ENCODE results near the gene SMCO4.
"Not testable (repeated sequence)": the region's sequence is repeated elsewhere in the genome, so short reads cannot be mapped to it uniquely, and the experiment has no call there.

The SMCO4 gene

DNA sequence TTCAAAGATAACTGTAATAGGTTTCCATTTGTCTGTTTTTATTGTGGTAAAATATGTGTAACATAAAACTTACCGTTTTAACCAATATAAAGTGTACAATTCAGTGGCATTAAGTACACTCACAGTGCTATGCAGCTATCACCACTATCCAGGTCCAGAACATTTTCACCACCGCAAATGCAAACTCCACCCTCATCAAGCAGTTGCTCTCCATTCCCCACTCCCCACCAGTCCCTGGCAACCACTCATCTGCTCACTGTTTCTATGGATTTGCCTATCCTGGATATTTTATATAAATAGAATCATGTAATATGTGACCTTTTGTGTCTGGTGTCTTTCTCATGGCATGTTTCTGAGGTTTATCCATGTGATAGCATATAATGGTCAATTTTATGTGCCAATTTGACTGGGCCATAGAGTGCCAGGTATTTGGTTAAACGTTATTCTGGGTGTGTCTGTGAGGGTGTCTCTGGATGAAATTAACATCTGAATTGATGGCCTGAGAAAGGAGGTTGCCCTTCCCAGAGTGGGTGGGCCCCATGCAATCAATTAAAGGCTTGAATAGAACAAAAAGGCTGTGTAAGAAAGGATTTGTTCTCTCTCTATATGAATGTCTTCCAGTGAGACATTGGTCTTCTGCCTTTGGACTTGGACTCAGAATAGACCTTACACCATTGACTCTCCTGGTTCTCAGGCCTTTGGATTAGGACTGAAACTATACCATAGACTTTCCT lies 17.2 kb upstream of the SMCO4 start:
- in situ Hi-C loops (cut with MboI; ENCODE audit: low sequenced_read_pairs): no loop called here

DNA sequence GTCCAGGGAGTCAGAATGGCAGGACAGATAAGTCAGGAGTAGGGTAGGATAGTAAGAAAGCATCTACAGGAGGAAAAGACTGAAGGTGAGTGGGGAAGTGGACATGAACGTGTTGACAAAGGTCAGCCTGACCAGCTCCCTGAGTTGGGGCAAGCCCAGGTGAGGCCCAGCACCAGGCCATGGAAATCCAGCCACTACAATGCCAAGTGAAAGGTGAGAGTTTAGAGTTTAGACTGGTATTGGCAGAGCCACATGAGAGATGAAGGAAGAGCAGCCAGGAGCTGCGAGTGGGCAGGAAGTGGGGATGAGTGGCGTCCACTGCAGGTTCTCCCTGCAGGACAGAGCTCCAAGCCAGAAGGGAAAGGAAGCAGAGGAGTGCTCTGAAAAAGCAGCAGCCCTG lies 16.5 kb upstream of the SMCO4 start:
- in situ Hi-C loops (cut with MboI; ENCODE audit: low sequenced_read_pairs): no loop called here

DNA sequence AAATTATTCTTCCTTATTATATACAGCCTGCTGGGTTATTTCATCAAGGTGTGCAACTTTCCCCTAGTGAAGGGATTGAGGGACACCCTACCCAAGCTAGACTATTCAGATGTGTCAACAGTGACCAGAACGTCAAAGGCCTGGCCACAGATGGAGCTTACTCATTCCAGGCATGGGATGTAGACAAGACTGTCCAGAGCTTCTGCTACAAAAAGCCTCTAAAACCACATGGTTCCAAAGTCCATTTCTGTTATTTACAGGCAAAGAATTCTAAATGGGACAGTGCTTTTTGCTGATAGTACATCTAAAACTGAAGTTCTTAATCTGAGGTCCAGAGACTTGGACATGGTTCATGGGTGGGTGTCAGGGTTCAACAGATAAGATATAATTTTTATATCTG lies 9.7 kb upstream of the SMCO4 start:
- in situ Hi-C loops (cut with MboI; ENCODE audit: low sequenced_read_pairs): no loop called here

DNA sequence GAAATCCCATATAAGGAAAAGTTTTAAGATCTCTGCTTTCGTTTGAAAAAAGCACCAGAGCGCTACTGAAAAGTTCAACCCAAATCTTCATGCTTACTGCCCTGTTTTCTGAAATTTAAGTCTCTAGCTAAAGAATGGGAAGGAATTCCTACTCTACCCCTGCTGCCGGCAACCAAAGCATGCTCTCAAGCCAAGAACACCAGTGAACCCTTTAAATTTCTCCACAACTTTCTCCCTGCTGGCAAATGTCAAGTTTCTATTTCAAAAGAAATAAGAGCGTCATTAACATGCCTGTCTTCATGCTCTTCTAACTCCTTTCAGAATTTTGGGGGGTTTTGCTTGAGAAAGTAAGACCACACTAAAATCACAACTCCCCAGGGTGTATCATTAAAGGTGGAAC lies 6.8 kb upstream of the SMCO4 start:
- in situ Hi-C loops (cut with MboI; ENCODE audit: low sequenced_read_pairs): no loop called here

DNA sequence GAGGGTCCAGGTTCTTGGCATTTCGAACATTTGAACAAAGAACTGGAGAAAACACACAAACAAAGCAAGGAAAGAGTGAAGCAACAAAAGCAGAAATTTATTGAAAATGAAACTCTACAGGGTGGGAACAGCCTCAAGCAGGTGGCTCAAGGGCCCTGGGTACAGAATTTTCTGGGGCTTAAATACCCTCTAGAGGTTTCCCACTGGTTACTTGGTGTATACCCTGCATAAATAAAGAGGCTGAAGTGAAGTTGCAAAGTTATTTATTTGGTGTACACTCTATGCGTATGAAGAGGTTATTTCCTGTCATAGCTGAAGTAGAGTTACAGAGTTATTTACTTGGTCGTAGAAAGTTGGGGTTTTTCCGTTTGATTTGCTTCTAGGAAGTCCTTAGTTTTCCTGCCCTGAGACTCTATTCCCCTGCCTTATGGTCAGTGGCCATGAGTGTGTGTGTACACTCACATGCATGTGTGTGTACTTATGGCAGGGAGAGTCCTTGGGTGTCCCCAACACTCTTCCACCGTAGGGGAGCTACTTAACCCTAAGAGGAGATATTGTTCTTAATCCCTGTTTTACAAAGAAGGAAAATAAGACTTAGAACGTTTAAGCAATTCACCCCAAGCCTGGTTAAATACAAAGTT lies 5.6 kb upstream of the SMCO4 start:
- in situ Hi-C loops (cut with MboI; ENCODE audit: low sequenced_read_pairs): no loop called here

DNA sequence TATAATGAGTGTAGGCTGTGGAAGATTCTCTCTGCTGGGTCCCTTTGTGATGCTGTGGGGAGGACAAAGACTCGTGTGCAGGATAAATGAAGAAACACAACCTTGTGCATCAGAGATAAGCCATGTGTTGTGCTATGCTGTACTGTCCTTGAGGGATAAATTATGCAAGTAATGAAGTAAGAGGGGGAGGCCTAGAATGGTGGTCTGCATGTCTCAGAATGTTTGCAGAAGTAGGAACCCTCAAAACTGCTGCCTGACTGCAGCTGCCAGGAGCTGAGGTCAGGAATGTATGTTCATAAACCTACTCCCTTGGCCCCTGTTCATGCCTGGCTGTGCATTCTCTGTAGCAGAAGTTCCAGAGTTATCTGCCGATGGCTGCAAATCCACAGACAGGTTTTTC lies 4.6 kb upstream of the SMCO4 start:
- in situ Hi-C loops (cut with MboI; ENCODE audit: low sequenced_read_pairs): no loop called here

DNA sequence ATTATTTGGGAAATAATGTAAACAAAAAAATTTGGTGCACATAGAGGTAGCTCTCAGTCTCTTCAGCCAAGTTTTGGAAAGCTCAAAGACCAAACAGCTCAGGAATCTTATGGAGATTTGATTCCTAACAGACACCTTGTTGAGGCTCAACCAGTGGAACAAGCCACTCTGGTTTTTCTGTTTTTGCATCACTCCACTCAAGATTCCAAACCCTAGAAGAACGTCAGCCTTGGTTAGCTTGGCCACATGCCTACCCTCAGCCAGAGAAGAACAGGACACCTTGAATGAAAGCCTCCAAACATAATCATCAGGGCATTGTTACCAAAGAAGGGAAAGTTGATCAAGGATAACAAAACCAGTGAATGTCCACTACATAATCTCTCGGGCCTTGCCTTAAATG lies 3.8 kb upstream of the SMCO4 start:
- in situ Hi-C loops (cut with MboI; ENCODE audit: low sequenced_read_pairs): no loop called here

DNA sequence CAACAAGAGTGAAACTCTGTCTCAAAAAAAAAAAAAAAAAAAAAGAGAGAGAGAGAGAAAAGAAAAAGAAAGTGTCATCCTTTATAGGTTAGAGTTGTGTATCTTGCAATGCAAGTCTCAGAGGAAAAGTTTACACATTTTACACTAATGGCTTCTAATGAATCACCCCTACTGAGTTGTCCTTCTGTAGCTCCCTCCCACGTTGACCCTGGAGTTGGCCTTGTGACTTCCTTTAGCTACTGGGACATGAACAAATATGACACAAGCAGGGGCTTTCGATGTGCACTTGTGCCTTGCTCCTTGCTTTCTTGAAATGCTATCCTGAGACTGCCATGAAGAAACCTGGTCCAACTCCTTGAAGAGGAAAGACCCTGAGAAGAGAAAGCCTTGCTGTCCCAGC lies 2.4 kb upstream of the SMCO4 start:
- in situ Hi-C loops (cut with MboI; ENCODE audit: low sequenced_read_pairs): no loop called here

DNA sequence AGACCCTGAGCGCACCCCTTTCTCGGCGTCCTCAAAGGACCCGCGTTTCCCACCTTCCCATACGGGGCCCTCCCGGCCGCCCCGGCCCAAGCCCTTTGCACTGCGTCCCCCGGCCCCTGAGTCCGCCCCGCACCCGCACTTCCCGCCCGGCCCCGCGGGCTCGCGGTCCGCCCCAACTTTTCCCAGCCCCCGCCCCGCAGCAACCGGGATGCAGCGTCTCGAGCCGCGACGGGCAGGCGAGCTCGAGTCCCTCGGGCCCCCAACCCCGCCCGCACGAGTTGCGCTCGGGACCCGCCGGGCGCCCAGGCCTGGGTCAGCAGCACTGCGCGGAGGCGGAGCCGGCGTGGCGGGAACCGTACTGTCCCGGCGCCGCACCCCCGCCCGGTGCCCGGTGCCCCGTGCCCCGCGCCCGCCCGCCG lies 371 bp downstream of the SMCO4 start:
- in situ Hi-C loops (cut with MboI; ENCODE audit: low sequenced_read_pairs): no loop called here

DNA sequence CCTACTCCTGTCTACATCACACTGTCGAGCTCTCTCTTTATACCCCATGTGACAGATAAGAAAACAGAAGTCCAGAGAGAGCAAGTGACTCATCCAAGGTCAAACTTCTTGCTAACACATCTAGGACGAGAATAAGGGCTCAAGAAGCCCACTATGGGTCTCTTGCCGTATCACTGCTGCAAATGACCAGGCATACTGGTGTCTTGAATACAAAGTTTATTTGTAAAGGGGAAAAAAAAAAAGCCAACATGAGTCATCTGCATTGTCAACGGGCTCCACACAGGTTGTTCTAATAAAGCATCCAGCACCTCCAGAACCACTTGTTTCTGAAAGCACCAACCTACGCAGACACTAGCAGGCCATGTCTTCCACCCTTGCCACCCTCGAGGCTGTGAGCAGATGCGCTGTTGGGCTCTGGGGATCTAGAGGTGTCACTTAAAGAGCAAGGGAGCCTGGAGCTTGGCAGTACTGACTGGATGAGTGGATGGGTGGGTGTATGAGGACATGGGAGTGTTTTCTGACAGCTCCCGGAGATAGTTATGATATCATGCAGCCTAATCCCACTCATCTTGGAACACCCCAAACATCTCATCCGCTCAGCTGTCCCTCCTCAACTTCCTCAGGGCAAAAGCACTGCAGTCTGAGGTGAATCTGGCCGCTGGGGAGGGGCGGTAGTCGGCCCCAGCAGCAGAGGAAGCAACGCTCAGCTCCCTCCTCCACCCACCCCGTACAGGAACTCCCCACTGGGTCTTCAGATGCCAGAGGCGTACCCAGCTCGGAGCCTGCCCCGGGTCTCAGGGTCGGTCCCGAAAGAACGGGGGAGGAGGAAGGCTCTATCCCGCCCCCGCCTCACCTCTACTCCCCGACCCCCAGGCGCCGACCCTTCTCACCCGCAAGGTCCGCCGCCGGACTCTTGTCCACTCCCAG lies 1.0 kb downstream of the SMCO4 start:
- in situ Hi-C loops (cut with MboI; ENCODE audit: low sequenced_read_pairs): no loop called here

DNA sequence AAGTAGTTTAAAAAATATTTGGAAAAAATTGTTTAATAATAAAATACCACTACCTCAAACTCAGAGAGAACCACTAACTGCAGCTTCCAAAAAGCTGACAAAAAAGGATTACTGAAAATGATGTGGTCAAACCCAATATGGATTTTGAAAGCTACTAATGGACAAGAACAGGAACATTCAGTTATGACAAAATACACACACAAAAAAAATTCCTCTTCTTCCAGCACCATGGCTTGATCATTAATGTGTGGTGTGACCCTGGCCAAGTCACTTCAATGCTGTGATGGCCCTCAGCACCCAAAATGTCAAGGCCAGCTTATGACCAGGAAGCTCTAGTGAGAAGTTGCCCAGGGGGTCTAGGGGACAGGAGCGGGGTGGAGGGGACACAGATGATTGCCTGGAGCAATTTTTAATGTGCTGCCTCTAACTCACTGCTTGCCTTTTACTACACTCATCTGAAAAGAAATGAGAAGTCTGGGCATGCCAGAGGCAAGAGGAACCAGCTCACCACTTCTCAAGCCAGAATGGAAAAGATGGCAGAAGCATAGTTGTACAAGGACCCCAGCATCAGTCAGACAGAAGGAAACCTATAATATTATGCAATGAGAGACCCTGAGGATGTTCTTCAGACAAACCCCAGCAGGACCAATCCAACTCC lies 2.2 kb downstream of the SMCO4 start:
- in situ Hi-C loops (cut with MboI; ENCODE audit: low sequenced_read_pairs): no loop called here

DNA sequence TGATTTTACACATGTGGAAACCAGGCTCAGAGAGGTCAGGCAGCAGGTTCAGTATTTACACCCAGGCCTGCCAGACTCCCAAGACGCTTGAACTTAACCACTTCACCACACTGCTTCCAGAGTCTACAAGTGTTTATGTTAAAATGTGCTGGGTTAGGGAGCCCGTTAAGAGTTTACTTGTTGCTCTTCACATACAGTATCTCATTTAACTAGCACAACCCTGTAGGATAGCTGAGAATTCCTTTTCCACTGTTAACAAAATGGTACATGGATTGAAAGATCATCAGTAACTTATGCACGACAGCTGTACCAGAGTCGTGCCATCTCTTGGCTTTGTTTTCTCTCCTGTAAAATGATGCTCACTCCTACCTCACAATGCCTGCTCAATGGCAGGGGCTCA lies 2.9 kb downstream of the SMCO4 start:
- in situ Hi-C loops (cut with MboI; ENCODE audit: low sequenced_read_pairs): no loop called here

DNA sequence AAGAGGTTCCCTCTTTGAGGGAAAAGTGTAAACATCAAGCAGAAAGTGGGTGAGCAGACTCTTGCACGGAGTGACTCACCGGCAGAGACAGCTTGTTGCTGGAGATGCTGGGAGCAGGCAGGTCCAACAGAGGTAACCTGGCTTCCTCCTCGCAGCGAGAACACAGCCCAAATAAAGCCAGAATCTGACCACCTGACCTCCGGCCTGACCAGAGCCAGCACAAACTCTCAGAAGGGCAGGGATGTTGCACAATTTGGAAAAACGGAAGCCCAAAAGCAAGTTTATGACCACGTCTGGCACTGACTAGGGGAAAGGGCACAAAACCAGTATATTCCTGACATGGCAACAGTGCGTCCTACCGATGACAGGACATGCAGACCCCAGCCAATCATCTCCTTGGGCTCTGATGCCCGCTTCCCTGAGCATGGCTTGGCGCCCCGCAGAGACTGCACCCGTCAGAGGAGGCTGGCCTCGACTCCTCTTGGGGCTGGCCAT lies 5.4 kb downstream of the SMCO4 start:
- in situ Hi-C loops (cut with MboI; ENCODE audit: low sequenced_read_pairs): no loop called here

DNA sequence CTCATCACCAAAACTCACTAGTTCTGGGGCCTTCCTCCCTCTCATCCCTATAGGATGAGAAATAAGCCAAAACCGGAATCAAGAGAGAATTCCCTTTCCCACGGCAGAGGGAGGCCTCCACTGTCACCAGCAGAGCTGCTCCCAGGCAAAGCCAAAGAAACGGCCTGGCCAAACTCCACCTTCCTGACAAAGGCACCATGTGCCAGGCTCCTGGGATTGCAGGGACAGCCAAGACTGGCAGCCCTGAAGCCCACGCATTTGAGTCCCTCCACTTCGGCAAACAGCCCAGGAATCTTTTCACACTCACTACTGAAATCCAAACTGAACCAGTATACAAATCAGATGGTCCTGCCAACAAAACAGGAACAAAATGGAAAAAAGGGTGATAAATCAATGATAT lies 6.1 kb downstream of the SMCO4 start:
- in situ Hi-C loops (cut with MboI; ENCODE audit: low sequenced_read_pairs): no loop called here

DNA sequence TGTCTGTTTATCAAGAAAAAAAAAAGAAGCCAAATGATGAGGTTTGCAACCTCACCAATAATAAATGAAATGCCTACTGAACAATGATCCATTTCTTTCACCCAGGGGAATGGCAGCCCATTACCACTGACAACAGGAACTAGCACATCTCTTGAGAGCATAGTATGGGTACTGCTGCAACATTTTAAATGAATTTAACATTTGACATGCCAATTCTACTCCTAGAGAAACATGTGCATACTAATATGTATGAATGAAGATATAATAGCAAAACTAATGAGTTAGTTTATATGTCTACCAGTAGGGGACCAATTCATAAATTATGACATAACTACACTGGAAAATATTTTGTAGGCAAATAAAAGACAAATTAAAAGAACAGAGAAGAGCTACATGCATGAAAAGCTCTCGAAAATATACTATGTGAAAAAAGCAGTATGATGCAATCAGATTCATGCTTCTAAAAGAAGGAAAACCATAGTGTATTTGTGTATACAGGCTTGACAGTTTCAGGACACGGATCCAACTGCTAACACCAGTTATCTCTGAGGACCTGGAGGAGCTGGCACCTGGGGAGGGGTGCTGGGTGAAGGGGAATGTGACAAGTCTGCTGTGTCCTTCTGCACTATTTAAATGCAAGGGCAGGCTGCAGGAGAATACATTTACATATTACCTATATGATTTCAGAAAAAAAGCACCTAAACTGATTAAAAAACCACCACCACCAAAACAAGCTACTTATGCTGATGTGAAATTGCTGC lies 6.9 kb downstream of the SMCO4 start:
- in situ Hi-C loops (cut with MboI; ENCODE audit: low sequenced_read_pairs): no loop called here

DNA sequence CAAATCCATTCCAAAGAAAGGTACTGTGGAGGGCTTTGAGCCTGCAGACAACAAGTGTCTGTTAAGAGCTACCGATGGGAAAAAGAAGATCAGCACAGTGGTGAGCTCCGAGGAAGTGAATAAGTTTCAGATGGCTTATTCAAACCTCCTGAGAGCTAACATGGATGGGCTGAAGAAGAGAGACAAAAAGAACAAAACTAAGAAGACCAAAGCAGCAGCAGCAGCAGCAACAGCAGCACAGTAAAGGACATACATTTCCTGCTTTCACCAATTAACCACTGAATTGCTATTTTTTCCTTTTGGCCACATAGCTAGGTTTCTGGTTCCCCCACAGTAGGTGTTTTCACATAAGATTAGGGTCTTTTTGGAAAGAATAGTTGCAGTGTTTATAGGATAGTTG lies 7.6 kb downstream of the SMCO4 start:
- in situ Hi-C loops (cut with MboI; ENCODE audit: low sequenced_read_pairs): not testable (repeated sequence)

DNA sequence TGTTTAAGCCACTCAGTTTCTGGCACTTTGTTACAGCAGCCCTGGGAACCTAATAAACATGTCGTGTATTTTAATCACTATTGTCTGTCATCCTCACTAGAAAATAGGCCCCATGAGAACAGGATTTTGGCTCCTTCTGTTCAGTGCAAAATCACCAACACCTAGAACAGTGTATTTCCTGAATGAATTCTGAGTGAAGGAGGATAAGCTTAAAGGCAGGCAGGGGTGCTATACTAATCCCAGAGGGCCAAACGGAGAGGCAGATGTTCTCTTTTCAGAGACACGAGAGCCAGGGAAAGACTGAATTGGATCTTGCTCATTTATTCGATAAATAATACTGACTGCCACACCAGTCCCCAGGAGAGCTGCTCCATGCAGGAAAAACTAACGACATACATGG lies 10.4 kb downstream of the SMCO4 start:
- in situ Hi-C loops (cut with MboI; ENCODE audit: low sequenced_read_pairs): no loop called here

DNA sequence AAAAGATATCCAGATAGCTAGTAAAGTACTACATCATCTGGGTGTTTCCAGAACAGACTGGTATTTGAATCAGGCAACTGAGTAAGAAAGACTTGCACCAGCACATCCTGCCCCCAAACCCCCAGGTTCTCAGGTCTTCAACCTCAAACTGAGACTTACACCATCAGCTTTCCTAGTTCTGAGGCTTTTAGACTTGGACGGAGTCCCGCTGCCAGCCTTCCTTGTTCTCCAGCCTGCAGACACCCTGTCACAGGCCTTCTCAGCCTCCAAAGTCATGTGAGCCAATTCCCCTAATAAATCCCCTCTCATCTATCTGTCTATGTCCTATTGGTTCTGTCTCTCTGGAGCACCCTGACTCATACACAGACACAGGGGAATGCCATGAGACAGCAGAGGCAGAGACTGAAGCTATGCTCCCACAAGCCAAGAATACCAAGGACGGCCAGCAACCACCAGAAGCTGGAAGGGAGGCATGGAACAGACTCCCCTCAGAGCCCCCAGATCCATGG lies 10.9 kb downstream of the SMCO4 start:
- in situ Hi-C loops (cut with MboI; ENCODE audit: low sequenced_read_pairs): no loop called here

DNA sequence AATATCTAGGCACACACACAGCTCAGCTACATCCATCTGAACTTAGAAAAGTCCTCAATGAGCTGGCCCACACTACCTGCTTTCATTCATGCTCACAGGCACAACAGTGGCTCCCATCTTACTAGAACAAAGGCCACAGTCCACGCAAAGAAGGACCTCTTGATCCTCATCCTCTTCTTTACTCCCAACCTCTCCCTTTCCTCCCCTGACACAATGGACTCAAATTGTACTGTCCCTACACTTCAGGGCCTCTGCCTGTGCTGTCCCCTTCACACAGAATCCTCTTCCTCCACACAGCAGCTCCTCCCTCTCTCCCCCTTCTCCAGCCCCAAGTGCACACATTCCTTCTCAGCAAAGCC lies 12.7 kb downstream of the SMCO4 start:
- in situ Hi-C loops (cut with MboI; ENCODE audit: low sequenced_read_pairs): no loop called here

All from HL-60/S4 treated with phorbol 12-myristate 13-acetate at 8.2 ng/mL for 4 days and 3 days (cell line).